Measurements from ENCODE around the gene LY6G6F. TPM values are rescaled to one million over a fixed set of nuclear protein-coding genes. Genes with fewer than 3 reads are reported as not detected.

LY6G6F gene
- total RNA-seq, 4 donors from 2014 or later: not detected

DNA sequence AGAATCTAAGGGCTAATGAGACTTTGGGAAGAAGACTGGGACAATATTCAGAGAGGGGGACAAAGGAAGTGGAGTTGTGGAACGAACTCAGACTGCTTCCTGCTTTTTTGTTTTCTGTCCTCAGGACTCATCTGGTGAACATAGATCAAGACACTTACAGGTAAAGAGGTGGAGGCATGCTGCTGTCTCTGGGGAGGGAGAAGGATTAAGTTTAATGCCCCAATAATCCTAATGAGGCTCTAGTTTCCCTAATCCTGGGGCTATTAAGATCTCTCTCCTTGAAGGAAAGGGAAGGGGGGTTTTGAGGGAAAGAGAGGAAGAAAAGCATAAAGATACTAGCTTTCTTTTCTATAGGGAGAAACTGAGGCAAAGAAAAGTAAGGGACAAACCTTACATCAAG, 37.8 kb downstream of the LY6G6F start:
- Histone ChIP-seq H3K9me3 (no peaks in the 10 kb centered on the region), H3K4me1 (peaks cover 9 to 30% (median 21%) of the 10 kb centered on the region in 4 donors), H3K27ac (replicated peaks in 1 of 4) (no peak overlapping the region), H3K36me3 (peaks cover 0 to 8% (median 0%) of the 10 kb centered on the region in 4 donors), H3K27me3 (no peaks in the 10 kb centered on the region), H3K4me3 (no peak overlapping the region)
- no peak for TF ChIP-seq POLR2AphosphoS5 (IDR thresholded peaks at IDR 0.05)
- TF ChIP-seq, protein P1, sequence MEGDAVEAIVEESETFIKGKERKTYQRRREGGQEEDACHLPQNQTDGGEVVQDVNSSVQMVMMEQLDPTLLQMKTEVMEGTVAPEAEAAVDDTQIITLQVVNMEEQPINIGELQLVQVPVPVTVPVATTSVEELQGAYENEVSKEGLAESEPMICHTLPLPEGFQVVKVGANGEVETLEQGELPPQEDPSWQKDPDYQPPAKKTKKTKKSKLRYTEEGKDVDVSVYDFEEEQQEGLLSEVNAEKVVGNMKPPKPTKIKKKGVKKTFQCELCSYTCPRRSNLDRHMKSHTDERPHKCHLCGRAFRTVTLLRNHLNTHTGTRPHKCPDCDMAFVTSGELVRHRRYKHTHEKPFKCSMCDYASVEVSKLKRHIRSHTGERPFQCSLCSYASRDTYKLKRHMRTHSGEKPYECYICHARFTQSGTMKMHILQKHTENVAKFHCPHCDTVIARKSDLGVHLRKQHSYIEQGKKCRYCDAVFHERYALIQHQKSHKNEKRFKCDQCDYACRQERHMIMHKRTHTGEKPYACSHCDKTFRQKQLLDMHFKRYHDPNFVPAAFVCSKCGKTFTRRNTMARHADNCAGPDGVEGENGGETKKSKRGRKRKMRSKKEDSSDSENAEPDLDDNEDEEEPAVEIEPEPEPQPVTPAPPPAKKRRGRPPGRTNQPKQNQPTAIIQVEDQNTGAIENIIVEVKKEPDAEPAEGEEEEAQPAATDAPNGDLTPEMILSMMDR (IDR thresholded peaks at IDR 0.05): no peak
- TF ChIP-seq POLR2A (IDR thresholded peaks at IDR 0.05; ENCODE audit: low read depth): no peak
- TF ChIP-seq EP300 (IDR thresholded peaks at IDR 0.05): no peak
- intact Hi-C loops (cut with DNase I): no loop called here
- no peak for DNase-seq (ENCODE audit: extremely low spot score)
- 53% methylated on average over 1 of the region's 1 CpG for WGBS

DNA sequence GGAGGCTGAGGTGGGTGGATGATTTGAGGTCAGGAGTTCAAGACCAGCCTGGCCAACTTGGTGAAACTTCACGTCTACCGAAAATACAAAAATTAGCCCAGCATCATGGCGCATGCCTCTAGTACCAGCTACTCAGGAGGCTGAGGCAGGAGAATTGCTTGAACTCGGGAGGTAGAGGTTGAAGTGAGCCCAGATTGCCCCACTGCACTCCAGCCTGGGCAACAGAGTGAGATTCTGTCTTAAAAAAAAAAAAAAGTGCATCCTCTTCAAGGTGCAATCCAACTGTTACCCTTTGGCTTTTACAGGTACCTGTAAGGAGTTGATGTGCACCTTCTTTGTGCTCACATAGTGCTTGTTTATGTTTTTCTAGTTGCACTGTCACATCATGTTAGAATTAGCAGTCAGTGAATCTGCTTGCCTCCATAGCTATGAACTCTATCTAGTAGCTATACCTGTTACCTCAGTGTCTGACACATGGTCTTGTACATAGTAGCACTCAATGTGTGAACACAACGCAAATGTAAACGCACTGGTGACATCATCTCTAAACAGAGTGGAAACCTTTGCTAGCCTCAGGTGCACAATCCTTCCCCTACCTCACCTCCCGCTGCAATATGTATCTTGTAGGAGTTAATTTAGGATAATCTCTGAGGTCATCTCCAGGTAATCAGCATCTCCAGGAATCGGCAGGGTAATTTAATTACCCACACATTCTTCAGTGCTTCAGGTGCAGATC, 42.8 kb downstream of the LY6G6F start:
- no peaks in the 10 kb centered on the region for H3K9me3 ChIP-seq
- no peak overlapping the region for H3K4me3 ChIP-seq
- H3K27me3 ChIP-seq: no peaks in the 10 kb centered on the region
- H3K4me1 ChIP-seq: peaks cover 0 to 18% (median 10%) of the 10 kb centered on the region in 4 donors
- H3K36me3 ChIP-seq: no peaks in the 10 kb centered on the region
- DNase-seq (ENCODE audit: extremely low spot score): no peak
- WGBS: 92% methylated on average over 8 of the region's 8 CpGs
- intact Hi-C loops (cut with DNase I): no loop called here
- no peak overlapping the region for H3K27ac ChIP-seq (replicated peaks in 1 of 4)
- no peak for TF ChIP-seq POLR2A (IDR thresholded peaks at IDR 0.05; ENCODE audit: low read depth)
- no peak for TF ChIP-seq POLR2AphosphoS5 (IDR thresholded peaks at IDR 0.05)
- TF ChIP-seq EP300 (IDR thresholded peaks at IDR 0.05): no peak
- TF ChIP-seq, protein P1 (IDR thresholded peaks at IDR 0.05): no peak

DNA sequence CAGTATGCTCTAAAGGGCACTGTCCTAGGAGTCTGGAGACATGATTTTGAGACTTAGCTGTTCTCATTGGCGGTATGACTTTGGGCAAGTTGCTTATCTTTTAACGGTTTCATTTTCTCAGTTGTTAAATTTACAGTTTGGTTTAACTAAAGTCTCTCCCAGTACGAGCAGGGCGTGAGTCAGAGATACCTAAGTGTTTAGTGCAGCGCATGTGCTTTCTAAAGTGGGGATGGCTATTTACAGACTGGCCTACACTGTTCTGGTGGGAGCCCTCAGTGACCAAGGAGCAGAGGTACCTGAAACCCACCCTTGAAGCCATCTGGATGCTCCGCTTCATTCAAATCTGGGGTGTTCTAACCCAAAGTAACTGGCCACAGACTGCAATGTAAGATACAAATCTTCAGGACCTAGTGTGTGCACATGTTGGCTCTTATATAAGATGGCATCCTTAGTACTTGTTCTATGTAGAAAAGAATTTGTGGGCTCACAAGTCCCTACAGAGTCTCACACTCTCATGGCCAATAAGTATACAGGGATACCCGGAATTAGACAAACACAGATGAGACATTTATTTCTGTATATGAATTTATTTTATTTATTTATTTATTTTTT, 43.9 kb downstream of the LY6G6F start:
- intact Hi-C loops (cut with DNase I): no loop called here
- peaks cover 0 to 18% (median 10%) of the 10 kb centered on the region in 4 donors for H3K4me1 ChIP-seq
- WGBS: 84% methylated on average over 7 of the region's 7 CpGs
- H3K9me3 ChIP-seq: no peaks in the 10 kb centered on the region
- no peak overlapping the region for H3K27ac ChIP-seq (replicated peaks in 1 of 4)
- no peaks in the 10 kb centered on the region for H3K36me3 ChIP-seq
- no peak for DNase-seq (ENCODE audit: extremely low spot score)
- no peaks in the 10 kb centered on the region for H3K27me3 ChIP-seq
- no peak overlapping the region for H3K4me3 ChIP-seq
- TF ChIP-seq EP300 (IDR thresholded peaks at IDR 0.05) (no peak), POLR2A (IDR thresholded peaks at IDR 0.05; ENCODE audit: low read depth) (no peak)

DNA sequence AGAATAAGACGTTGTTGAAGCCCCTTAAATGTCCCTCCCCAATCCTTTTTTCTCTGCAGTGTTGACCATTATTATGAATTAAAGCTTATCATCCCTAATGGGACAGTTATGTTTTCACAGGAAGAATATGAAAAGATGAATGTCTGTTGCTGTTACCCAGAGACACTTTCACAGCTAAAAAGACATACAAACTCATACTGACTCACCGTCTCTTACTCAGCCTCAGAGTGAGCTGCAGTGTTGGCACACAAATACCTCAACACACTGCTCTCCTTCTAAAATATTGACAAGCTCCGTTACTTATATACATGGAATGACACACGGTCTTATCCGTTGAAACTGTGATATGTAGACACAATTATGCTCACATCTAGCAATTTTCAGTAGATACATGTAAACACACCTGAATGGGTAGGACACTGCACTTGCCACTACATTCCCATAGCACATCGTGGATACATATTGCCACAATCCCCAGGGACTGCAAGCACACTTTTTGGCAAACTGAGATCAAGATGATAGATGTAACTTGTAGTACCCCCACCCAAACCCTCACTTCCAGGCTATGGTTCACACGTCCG, 46.2 kb downstream of the LY6G6F start:
- TF ChIP-seq POLR2AphosphoS5 (IDR thresholded peaks at IDR 0.05) (no peak), EP300 (IDR thresholded peaks at IDR 0.05) (no peak), POLR2A (IDR thresholded peaks at IDR 0.05; ENCODE audit: low read depth) (no peak)
- TF ChIP-seq, protein P1 (IDR thresholded peaks at IDR 0.05): no peak
- intact Hi-C loops (cut with DNase I): no loop called here
- Histone ChIP-seq H3K4me1 (peaks cover 0 to 3% (median under 1%) of the 10 kb centered on the region in 4 donors), H3K9me3 (no peaks in the 10 kb centered on the region), H3K36me3 (no peaks in the 10 kb centered on the region), H3K27me3 (no peaks in the 10 kb centered on the region), H3K4me3 (no peak overlapping the region), H3K27ac (replicated peaks in 1 of 4) (no peak overlapping the region)
- no peak for DNase-seq (ENCODE audit: extremely low spot score)
- WGBS: 75% methylated on average over 8 of the region's 8 CpGs

DNA sequence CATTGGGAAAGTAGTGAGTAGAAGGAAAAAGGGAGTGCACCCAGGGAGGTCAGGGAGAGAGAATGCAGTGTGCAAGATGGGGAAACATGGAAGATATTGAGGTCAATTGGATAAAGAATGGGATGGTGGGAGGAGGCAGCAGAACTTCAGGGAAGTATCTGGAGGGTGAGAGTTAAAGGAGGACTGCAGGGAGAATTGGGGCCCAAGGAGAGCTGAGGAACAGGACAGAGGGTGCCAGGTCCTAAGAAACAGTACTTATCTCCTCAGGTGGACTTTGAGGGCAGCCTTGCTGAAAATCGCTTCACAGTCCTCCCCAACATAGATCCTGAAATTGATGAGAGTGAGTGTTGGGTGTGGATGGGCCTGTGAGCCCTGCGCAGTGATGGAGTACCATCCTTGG, 51.6 kb downstream of the LY6G6F start:
- Histone ChIP-seq H3K9me3 (no peaks in the 10 kb centered on the region), H3K27ac (replicated peaks in 1 of 4) (no peak overlapping the region), H3K36me3 (peaks cover 0 to 5% (median 0%) of the 10 kb centered on the region in 4 donors), H3K4me3 (no peak overlapping the region), H3K27me3 (no peaks in the 10 kb centered on the region), H3K4me1 (peaks cover under 1 to 5% (median 2%) of the 10 kb centered on the region in 4 donors)
- TF ChIP-seq, protein P1 (IDR thresholded peaks at IDR 0.05): no peak
- TF ChIP-seq EP300 (IDR thresholded peaks at IDR 0.05) (no peak), POLR2A (IDR thresholded peaks at IDR 0.05; ENCODE audit: low read depth) (no peak), POLR2AphosphoS5 (IDR thresholded peaks at IDR 0.05) (no peak)
- 100% methylated on average over 2 of the region's 2 CpGs for WGBS
- no peak for DNase-seq (ENCODE audit: extremely low spot score)
- intact Hi-C loops (cut with DNase I): no loop called here

Data from esophagus muscularis mucosa (tissue), 4 donors.